Muscle of leg (tissue), 11 donors: Measurements from ENCODE around the gene KLK4. TPM values are rescaled to one million over a fixed set of nuclear protein-coding genes. Genes with fewer than 3 reads are reported as not detected.
A peak's percentile ranks its signal among the peaks of the same experiment; 100 is the strongest.
"Not testable (repeated sequence)": the region's sequence is repeated elsewhere in the genome, so short reads cannot be mapped to it uniquely, and the experiment has no call there.

Source experiments
- DNase-seq: peaks from one replicate; pipeline ENCODE4 v3.0.0; 2013
- H3K27ac ChIP-seq: one replicate; pipeline ENCODE4 v1.5.1; 2013; ENCODE audit warnings: mild to moderate bottlenecking, low read length, control low read depth
- H3K27me3 ChIP-seq: one replicate; pipeline ENCODE4 v1.6.1; 2013; ENCODE audit warnings: low read length; ENCODE audit not compliant: control insufficient read depth, insufficient read depth
- H3K36me3 ChIP-seq: one replicate; pipeline ENCODE4 v1.6.1; 2013; ENCODE audit warnings: low read length; ENCODE audit not compliant: control insufficient read depth, insufficient read depth
- H3K4me1 ChIP-seq: one replicate; pipeline ENCODE4 v1.6.1; 2013; ENCODE audit warnings: low read length; ENCODE audit not compliant: control insufficient read depth, insufficient read depth
- H3K4me3 ChIP-seq: one replicate; pipeline ENCODE4 v1.5.1; 2013; ENCODE audit warnings: low read length, control low read depth
- H3K9me3 ChIP-seq: replicated peaks from 2 replicates; pipeline ENCODE4 v1.6.1; 2013; ENCODE audit warnings: low read depth, low read length; ENCODE audit not compliant: control insufficient read depth
- WGBS: methylation state at CpG from one replicate; pipeline ENCODE4 v1.1.5; 2013; ENCODE audit warnings: missing lambda C conversion rate; ENCODE audit not compliant: insufficient coverage; 5-methylcytosine and 5-hydroxymethylcytosine counted together
- polyA plus RNA-seq, 8 donors: library from polyadenylated mRNA; unstranded; fragments of 120-200 nt; gene quantifications; one replicate each; pipeline versions ENCODE4 v1.2.1 to v1.2.3, GENCODE V29; 2013; ENCODE audit warnings: inconsistent platforms in 1 of 8, low replicate concordance in 1 of 8; ENCODE audit not compliant: insufficient read length in 8 of 8, insufficient read depth in 1 of 8
- total RNA-seq: library from RNA; stranded (reverse); fragments of 120-200 nt; gene quantifications from one replicate; pipeline ENCODE4 v1.2.4, GENCODE V29; 2013

KLK4 gene
- total and polyA plus RNA-seq, 9 donors: not detected

GRCh38 chr19:50897612-50898011 lies 13.6 kb downstream of the KLK4 start:
- Histone ChIP-seq H3K36me3 (no peaks in the 10 kb centered on the region), H3K27ac (no peak overlapping the region), H3K27me3 (no peaks in the 10 kb centered on the region), H3K4me1 (no peaks in the 10 kb centered on the region), H3K9me3 (no peaks in the 10 kb centered on the region), H3K4me3 (no peak overlapping the region)
- no peak for DNase-seq
- WGBS: 83% methylated on average over 1 of the region's 3 CpGs

- no peak for DNase-seq
- no peaks in the 10 kb centered on the region for H3K4me1 ChIP-seq
- no CpG with 5 or more reads among the region's 3 CpGs for WGBS
- H3K27me3 ChIP-seq: no peaks in the 10 kb centered on the region
- H3K4me3 ChIP-seq: no peak overlapping the region
- no peaks in the 10 kb centered on the region for H3K36me3 ChIP-seq
- no peak overlapping the region for H3K27ac ChIP-seq
- no peaks in the 10 kb centered on the region for H3K9me3 ChIP-seq
These were observed 14.0 kb downstream of the KLK4 start for GRCh38 chr19:50897191-50897607.

- Histone ChIP-seq H3K27me3 (no peaks in the 10 kb centered on the region), H3K4me1 (no peaks in the 10 kb centered on the region), H3K4me3 (no peak overlapping the region), H3K9me3 (no peaks in the 10 kb centered on the region), H3K27ac (no peak overlapping the region), H3K36me3 (no peaks in the 10 kb centered on the region)
- 60% methylated on average over 4 of the region's 6 CpGs for WGBS
- DNase-seq: no peak
These were observed 14.5 kb downstream of the KLK4 start for GRCh38 chr19:50896591-50897190.

GRCh38 chr19:50896089-50896590 lies 15.1 kb downstream of the KLK4 start:
- not testable (repeated sequence) for H3K27me3 ChIP-seq

GRCh38 chr19:50894478-50895356 lies 16.5 kb downstream of the KLK4 start:
- Histone ChIP-seq H3K27me3 (no peaks in the 10 kb centered on the region), H3K4me3 (no peak overlapping the region), H3K27ac (no peak overlapping the region), H3K36me3 (no peaks in the 10 kb centered on the region), H3K4me1 (peaks cover 4% of the 10 kb centered on the region), H3K9me3 (no peaks in the 10 kb centered on the region)
- DNase-seq: no peak
- 65% methylated on average over 10 of the region's 10 CpGs for WGBS

More at GRCh38 chr19:50896089-50896590, 15.1 kb downstream of the KLK4 start:
- H3K36me3 ChIP-seq, H3K27ac ChIP-seq, H3K9me3 ChIP-seq, H3K4me1 ChIP-seq, DNase-seq, H3K4me3 ChIP-seq: not testable (repeated sequence)
- WGBS: 69% methylated on average over 7 of the region's 9 CpGs

GRCh38 chr19:50893047-50893736 lies 18.0 kb downstream of the KLK4 start:
- peaks cover 5% of the 10 kb centered on the region for H3K4me1 ChIP-seq
- no peak overlapping the region for H3K27ac ChIP-seq
- no peaks in the 10 kb centered on the region for H3K36me3 ChIP-seq
- H3K4me3 ChIP-seq: no peak overlapping the region
- 96% methylated on average over 8 of the region's 18 CpGs for WGBS
- no peak for DNase-seq
- no peaks in the 10 kb centered on the region for H3K9me3 ChIP-seq
- H3K27me3 ChIP-seq: no peaks in the 10 kb centered on the region

- H3K27me3 ChIP-seq: no peaks in the 10 kb centered on the region
- H3K9me3 ChIP-seq: no peaks in the 10 kb centered on the region
- peaks cover 5% of the 10 kb centered on the region for H3K4me1 ChIP-seq
- no peak overlapping the region for H3K27ac ChIP-seq
- H3K36me3 ChIP-seq: no peaks in the 10 kb centered on the region
- H3K4me3 ChIP-seq: no peak overlapping the region
- DNase-seq: no peak
- 100% methylated on average over 2 of the region's 5 CpGs for WGBS
These were observed 20.0 kb downstream of the KLK4 start for GRCh38 chr19:50891253-50891625.

GRCh38 chr19:50890422-50891252 lies 20.6 kb downstream of the KLK4 start:
- H3K4me1 ChIP-seq: peaks cover 5% of the 10 kb centered on the region
- H3K36me3 ChIP-seq: no peaks in the 10 kb centered on the region
- no peak overlapping the region for H3K27ac ChIP-seq
- H3K9me3 ChIP-seq: no peaks in the 10 kb centered on the region
- no peak overlapping the region for H3K4me3 ChIP-seq
- WGBS: 17% methylated on average over 1 of the region's 5 CpGs
- H3K27me3 ChIP-seq: no peaks in the 10 kb centered on the region
- DNase-seq: no peak

- no peak overlapping the region for H3K4me3 ChIP-seq
- H3K36me3 ChIP-seq: no peaks in the 10 kb centered on the region
- DNase-seq: peak; percentile 19
- peaks cover 5% of the 10 kb centered on the region for H3K4me1 ChIP-seq
- no peaks in the 10 kb centered on the region for H3K9me3 ChIP-seq
- H3K27ac ChIP-seq: no peak overlapping the region
- WGBS: 17% methylated on average over 1 of the region's 3 CpGs
- H3K27me3 ChIP-seq: no peaks in the 10 kb centered on the region
These were observed 21.6 kb downstream of the KLK4 start for GRCh38 chr19:50889638-50890037.
